Epithelial cell of esophagus (primary cell): ENCODE data around the gene CLDN7.

Experiments
- DNase-seq: peaks from one replicate; pipeline ENCODE4 v3.0.0; 2010; ENCODE audit warnings: low read depth
- H3K4me3 ChIP-seq: 2 replicates; pipeline ENCODE4 v1.5.1; 2011; ENCODE audit warnings: mild to moderate bottlenecking, low read length, control low read depth
- CTCF ChIP-seq: IDR thresholded peaks from 2 replicates; pipeline ENCODE4 v1.5.1; 2011; ENCODE audit warnings: low read depth, mild to moderate bottlenecking, low read length, control low read depth, inconsistent platforms; ENCODE audit not compliant: insufficient read depth; ENCODE audit errors: missing control alignments

CLDN7 gene

DNA sequence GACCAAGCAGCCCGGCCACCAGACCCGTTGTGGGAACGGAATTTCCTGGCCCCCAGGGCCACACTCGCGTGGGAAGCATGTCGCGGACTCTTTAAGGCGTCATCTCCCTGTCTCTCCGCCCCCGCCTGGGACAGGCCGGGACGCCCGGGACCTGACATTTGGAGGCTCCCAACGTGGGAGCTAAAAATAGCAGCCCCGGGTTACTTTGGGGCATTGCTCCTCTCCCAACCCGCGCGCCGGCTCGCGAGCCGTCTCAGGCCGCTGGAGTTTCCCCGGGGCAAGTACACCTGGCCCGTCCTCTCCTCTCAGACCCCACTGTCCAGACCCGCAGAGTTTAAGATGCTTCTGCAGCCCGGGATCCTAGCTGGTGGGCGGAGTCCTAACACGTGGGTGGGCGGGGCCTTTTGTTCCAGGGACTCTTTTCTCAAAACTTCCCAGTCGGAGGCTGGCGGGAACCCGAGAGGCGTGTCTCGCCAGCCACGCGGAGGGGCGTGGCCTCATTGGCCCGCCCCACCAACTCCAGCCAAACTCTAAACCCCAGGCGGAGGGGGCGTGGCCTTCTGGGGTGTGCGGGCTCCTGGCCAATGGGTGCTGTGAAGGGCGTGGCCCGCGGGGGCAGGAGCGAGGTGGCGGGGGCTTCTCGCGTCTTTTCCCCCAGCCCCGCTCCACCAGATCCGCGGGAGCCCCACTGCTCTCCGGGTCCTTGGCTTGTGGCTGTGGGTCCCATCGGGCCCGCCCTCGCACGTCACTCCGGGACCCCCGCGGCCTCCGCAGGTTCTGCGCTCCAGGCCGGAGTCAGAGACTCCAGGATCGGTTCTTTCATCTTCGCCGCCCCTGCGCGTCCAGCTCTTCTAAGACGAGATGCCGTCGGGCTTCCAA lies 19.0 kb upstream of the CLDN7 start, which contains the start of gene SLC2A4:
Gene SLC2A4 (plus strand): TSS at position 645 of the 879 bp plus-strand sequence. CDS start 217 bp downstream, at position 862.
- DNase-seq: peak; percentile 98
- H3K4me3 ChIP-seq: peak within 1 kb of the TSS; percentile 48
- TF ChIP-seq CTCF: no peak

GRCh38 chr17:7280519-7281073 lies 18.3 kb upstream of the CLDN7 start:
- peak; percentile 91 for DNase-seq
- TF ChIP-seq CTCF: peak; percentile 92
- peak overlapping the region; percentile 48 for H3K4me3 ChIP-seq

DNA sequence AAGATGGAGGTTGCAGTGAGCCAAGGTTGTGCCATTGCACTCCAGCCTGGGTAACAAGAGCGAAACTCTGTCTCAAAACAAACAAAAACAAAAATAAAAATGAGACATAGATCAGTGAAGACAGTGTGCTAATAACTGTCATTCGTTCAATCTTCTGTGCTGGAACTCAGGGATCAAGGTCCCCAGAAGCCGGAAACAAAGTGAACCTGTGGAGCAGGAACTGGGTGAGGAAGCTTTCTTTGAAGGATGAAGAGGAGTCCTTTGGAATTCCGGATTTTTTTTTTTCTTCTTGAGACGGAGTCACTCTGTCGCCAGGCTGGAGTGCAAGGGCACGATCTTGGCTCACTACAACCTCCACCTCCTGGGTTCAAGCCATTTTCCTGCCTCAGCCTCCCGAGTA lies 17.2 kb upstream of the CLDN7 start:
- DNase-seq: no peak

DNA sequence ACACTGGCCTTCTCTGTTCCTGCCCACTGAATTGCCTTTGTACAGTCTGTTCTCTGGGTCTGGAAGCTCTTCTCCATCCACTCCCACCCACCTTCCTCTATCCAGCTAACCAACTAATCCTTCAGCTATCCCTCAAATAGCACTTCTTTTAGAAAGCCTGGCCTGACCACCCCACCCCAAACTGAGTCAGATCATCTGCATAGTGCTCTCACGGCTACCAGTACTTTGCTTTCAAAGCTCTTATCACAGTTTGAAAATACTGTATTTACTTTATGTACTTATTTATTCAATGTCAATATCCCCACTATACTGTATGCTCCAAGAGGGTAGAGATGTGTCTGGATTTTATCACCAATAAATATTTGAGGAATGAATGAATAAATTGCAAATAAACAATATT lies 4.5 kb upstream of the CLDN7 start:
- no peak overlapping the region for H3K4me3 ChIP-seq
- no peak for TF ChIP-seq CTCF
- peak; percentile 29 for DNase-seq

More for the DNA sequence above, 17.2 kb upstream of the CLDN7 start:
- H3K4me3 ChIP-seq: no peak overlapping the region
- no peak for TF ChIP-seq CTCF

DNA sequence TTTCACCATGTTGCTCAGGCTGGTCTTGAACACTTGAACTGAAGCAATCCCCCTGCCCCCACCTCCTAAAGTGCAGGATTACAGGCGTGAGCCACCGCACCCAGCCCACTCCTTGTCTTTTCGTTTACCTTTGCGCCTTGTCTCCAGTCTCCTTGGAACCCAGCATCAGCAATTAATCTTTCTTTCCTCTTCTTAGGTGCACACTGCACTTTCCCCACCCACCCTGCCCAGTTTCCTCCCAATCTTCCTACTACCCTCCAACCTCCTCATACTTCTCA lies 1.5 kb upstream of the CLDN7 start:
- TF ChIP-seq CTCF: no peak
- H3K4me3 ChIP-seq: peak overlapping the region; percentile 55

GRCh38 chr17:7262935-7263800 lies 890 bp upstream of the CLDN7 start:
- no peak for TF ChIP-seq CTCF
- peak; percentile 70 for DNase-seq
- peak overlapping the region; percentile 55 for H3K4me3 ChIP-seq

More for the DNA sequence above, 1.5 kb upstream of the CLDN7 start:
- DNase-seq: no peak
